Mammary epithelial cell (primary cell): ENCODE measurements around the gene NT5C.

Experiments used
- EZH2 ChIP-seq: IDR thresholded peaks from 2 replicates; pipeline ENCODE4 v1.6.1; 2012; ENCODE audit warnings: low read length, inconsistent platforms, borderline replicate concordance
- TF ChIP-seq, protein P1 (sequence below), 2 donors: IDR thresholded peaks in 1 of 2; conservative IDR thresholded peaks in 1 of 2; 2 replicates each; pipeline ENCODE4 v1.5.1; 2011 to 2012; ENCODE audit warnings: inconsistent platforms in 2 of 2, low read length in 2 of 2, mild to moderate bottlenecking in 2 of 2, control low read depth in 1 of 2, low read depth in 1 of 2; ENCODE audit not compliant: insufficient read depth in 1 of 2; ENCODE audit errors: extremely low read depth in 1 of 2

DNA sequence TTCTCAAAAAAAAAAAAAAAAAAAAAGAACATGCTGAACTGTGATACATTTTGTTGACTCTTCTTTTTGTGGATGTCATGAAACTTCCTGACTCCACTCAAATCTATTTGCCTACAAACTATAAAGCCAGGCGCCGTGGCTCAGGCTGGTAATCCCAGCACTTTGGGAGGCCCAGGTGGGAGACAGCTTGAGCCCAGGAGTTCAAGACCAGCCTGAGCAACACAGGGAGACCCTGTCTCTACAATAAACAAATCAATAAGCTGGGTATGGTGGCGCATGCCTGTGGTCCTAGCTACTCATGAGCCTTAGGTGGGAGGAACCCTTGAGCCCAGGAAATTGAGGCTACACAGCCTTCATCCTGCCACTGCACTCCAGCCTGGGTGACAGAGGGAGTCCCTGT is 1.5 kb upstream of the NT5C start:
- TF ChIP-seq, protein P1, sequence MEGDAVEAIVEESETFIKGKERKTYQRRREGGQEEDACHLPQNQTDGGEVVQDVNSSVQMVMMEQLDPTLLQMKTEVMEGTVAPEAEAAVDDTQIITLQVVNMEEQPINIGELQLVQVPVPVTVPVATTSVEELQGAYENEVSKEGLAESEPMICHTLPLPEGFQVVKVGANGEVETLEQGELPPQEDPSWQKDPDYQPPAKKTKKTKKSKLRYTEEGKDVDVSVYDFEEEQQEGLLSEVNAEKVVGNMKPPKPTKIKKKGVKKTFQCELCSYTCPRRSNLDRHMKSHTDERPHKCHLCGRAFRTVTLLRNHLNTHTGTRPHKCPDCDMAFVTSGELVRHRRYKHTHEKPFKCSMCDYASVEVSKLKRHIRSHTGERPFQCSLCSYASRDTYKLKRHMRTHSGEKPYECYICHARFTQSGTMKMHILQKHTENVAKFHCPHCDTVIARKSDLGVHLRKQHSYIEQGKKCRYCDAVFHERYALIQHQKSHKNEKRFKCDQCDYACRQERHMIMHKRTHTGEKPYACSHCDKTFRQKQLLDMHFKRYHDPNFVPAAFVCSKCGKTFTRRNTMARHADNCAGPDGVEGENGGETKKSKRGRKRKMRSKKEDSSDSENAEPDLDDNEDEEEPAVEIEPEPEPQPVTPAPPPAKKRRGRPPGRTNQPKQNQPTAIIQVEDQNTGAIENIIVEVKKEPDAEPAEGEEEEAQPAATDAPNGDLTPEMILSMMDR (conservative IDR thresholded peaks at IDR 0.05 in 1 of 2, IDR thresholded peaks at IDR 0.05 in 1 of 2; ENCODE audit: extremely low read depth in 1 of 2, insufficient read depth in 1 of 2, low read depth in 1 of 2, low read length in 2 of 2) = no peak
- no peak for TF ChIP-seq EZH2
